GM19035 (cell line): ENCODE data around the gene PPP1R12B.
"Not testable (repeated sequence)": the region's sequence is repeated elsewhere in the genome, so short reads cannot be mapped to it uniquely, and the experiment has no call there.

Source experiments
- ATAC-seq: cut with Tn5 transposase; IDR thresholded peaks from one replicate; pipeline ENCODE4 v1.9.1; 2021; ENCODE audit not compliant: unreplicated experiment

PPP1R12B gene

DNA sequence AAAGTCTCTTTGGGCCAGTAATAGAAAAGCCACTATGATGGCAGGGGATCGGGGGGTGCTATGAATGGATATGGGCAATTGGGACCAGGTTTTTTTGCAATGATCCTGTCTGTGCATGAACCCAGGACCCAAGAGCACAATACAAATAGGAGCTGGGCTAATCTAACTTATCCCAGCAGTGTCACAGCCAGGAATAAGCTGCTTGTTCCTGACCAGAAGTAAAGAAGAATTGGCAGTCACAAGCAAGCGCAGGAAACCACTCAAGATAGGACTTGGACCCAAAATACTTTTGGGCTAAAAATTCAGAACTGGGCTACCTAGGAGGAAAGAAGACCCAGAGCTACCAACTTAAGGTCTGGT lies 172.3 kb downstream of the PPP1R12B start:
- ATAC-seq = not testable (repeated sequence)

DNA sequence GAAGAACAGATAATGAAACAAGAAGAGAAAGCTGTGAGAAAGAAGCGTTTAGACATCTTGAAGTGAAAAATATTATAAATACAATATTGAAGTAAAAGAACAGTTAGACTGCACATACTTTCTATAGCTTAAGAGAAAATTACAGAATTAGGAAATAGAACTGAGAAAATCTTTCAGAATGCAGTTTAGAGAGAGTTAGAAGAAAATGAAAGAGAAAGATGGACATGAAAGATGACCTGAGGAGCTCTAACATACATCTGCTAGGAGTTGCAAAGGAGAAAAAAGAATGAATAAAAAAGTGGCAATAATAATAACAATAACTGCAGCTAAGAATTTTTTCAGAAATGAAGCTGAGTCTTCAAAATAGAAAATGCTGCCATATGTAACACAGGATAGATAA lies 173.0 kb downstream of the PPP1R12B start:
- ATAC-seq = not testable (repeated sequence)

DNA sequence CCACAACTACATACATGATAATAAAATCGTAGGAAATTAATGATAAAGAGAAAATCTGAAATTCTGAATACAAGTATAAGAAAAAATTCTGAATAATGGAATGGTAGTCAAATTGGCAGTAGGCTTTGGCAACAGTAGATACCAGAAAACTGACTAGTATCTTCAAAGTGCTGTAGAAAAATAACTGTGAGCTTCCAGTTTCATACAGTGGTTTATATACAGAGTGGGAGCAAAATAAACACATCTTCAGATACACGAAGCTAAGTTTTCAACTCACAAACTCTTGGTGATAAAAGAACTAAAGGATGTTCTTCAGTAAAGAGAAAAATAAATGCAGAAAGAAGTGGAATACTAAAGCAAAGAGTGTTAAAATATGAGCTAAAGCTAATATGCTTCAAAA lies 173.4 kb downstream of the PPP1R12B start:
- ATAC-seq = no peak

DNA sequence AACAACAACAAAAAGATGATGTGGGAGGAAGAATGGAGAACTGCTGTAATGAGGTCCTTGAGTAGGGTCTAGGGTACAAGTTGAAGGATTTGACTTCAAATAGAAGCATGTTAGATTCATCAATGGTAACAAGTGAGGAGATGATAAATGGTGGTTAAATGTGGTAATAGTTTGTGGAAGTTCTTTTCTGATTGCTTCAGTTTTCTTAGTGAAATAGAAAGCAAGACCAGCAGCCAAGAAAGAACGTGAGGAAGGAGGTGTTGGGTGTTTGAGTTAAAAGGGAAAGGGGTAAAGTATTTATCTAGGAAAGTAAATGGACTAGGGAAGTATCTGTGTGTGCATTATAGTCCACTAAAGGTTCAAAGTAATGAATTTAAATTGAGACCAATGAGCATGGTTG lies 177.6 kb downstream of the PPP1R12B start:
- ATAC-seq = not testable (repeated sequence)

DNA sequence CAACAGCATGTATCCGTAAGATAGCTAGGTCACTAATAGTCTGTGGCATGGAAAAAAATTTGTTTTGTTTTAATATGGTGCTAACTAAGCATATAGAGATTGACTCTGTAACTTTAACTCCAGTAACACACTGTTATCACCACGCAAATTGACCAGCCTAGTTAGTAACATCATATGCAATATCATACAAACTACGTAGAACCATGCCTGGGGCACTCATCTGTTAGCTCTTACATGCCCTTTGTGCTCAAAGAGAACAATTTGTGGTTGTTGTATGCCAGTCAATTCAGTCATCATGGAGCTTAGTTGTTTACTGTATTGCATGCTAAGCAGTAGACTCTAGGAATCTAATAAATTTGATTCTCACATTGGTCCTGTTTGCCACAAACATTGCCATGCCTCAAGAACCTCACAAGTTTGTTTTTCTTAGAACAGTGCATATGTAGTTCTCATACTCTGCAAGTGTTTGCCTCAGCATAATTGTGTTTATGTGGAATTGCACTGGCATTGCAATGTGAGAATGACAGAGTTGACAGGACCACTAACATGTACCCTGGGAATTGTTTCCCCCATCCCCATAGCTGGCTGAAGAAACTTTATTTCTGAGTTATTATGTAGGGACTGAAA lies 179.7 kb downstream of the PPP1R12B start:
- not testable (repeated sequence) for ATAC-seq

DNA sequence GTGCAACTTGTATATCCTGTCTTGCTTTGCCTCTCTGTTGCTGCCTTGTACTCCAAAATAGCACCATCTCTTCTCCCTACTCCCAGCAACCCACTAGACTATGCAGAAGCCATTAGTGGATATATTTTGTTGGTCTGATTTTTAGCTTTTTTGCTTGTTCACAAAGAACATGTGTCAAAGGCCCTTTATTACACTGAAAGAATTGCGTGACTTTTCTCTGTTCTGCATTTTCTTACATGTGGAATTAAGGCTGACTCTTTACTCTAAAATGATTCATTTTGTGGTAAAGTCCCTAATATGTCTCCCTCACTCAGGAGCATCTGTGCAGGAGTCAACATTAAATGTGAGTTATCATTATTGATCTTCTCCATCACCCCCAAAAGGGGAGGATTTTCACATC lies 182.2 kb downstream of the PPP1R12B start:
- ATAC-seq = not testable (repeated sequence)

DNA sequence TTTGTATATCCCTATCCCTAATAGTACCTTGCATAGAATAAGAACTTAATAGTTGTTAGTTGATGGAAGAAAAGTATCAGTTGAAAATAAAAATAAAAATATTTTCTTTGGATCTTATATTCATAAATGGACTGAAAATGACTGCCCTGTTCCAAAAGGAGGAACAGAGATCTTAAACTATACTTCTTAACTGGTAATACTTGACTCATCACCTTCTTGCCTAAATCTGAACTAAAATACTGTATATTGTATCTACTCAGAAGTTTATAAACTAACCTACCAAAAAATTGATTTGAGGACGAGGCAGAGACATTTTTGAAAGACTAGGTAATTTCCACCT lies 182.9 kb downstream of the PPP1R12B start:
- ATAC-seq = no peak

DNA sequence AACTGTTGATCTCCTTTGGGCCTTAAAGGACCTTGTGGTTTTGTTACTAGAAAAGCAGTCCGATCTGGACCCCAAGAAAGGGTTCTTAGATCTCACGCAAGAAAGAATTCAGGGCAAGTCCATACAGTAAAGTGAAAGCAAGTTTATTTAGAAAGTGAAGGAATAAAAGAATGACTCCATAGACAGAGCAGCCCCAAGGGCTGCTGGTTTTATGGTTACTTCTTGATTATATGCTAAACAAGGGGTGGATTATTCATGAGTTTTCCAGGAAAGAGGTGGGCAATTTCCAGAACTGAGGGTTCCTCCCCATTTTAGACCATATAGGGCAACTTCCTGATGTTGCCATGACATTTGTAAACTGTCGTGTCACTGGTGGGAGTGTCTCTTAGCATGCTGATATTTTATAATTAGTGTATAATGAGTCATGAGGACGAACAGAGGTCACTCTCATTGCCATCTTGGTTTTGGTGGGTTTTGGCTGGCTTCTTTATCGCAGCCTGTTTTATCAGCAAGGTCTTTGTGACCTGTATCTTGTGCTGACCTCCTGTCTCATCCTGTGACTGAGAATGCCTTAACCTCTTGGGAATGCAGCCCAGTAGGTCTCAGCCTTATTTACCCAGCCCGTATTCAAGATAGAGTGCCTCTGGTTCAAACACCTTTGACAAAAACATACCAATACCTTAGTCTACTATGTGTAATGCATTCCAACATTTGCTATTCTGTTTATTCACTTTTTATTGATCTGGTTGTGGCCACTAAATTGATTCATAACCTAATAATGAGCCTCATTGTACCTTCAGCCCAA lies 183.5 kb downstream of the PPP1R12B start:
- not testable (repeated sequence) for ATAC-seq

DNA sequence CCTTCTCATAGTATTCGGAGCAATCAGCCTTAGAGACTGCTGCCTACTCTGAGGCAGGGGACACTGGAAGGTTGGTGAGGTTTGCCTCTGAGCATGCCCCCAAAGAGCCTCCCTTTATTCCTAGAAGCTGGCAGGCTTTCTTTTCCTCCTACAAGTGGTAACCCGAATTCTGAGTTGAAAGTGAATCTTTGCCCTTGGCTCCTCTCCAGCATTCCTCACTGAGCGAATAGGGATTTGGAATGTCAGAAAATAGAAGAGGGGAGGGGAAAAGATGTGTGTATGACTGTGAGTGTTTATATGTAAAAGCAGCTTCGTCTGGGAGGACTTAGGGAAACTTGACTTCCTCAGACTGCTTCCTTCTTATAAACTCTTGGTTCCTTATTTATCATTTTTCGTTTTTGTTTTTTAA lies 190.7 kb downstream of the PPP1R12B start:
- not testable (repeated sequence) for ATAC-seq

DNA sequence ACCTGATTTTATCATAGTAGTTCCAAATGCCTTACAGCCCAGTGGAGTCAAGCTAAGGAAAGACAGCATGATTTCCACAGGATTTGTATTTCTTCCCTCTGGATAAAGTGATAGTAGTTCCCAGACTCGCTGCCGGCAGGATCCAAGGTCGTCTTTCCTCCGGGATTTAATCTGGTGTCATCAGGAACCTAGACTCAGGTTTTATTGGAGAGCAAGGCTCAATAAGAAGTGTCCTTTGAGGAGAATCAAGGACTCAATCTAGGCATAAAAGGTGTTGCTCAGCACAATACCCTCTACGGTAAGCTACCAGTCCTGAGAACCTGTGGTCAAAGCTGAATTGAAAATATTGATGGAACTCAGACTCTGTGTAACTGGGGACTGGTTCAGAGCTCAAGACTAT lies 191.1 kb downstream of the PPP1R12B start:
- ATAC-seq = not testable (repeated sequence)

DNA sequence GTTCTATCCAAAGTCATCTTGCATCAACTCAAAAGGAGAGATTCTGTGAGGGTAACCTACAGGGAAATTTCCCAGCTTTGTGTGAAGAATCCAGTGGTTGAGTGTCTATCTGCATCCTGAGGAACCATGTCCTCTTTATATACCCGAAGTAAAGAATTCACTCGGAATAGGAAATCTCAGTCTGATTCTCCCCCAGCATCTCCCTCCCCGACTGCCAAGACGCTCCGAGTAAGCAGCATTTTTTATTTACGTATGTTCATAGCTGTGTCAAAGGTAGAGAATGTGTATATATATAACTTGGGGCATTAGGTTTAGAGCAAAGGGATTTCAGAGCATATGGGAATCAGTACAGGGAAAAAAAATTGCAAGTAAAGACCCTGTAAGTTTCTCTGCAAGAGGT lies 191.5 kb downstream of the PPP1R12B start:
- no peak for ATAC-seq

DNA sequence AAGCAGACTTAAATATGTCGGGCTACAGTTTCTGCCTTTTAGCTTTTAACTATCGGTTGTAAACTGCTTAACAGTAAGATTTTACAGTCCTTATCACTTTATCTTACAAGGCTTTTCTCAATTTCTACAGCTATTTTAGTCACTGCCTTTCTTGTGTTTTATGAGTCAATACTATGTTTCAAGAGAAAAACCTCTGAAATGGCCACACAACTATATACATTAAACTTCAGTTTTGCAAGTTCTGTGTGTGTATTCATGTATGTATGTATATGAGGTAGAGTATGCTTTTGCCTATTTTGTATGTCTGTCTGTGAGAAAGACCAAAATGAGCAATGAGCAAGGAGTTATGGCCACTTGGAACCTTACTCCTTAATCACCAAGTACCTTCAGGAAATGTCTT lies 191.9 kb downstream of the PPP1R12B start:
- no peak for ATAC-seq

DNA sequence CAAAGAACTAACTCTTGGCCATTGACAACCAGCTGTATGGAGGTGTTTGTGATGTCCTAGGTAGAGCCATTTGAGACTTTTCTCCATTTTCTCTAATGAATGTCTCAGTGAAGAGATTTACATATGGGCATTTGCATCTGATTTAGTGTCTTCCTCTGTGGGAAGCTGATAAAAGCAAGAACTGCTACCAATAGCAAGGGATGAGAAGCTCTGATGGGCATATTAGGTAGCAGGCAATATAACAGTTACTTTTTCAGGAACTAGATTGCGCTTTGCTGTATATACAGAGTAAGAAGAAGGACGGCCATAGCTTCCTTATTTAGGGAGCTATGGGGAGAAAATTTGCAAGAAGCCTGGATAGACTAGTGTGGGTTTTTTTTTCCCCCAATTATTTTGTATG lies 192.4 kb downstream of the PPP1R12B start:
- ATAC-seq = not testable (repeated sequence)

DNA sequence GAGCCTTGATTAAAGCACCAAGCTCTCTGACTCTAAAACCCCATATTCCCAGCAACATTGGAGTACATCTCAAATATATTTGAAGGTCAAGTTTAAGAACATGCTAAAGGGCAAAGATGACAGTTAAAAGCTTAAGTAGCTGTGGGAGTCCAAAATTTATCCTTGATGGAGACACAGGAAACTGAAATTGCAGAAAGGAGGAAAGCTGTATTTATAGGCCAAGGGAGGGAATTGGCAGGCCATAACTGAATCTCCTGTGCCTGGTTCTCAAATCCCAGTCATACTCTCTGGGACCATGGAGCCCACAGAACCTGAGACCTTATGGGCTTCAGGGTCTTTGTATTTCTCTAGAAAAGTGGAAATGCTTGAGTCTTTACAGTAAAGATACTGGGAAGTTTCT lies 193.9 kb downstream of the PPP1R12B start:
- not testable (repeated sequence) for ATAC-seq

DNA sequence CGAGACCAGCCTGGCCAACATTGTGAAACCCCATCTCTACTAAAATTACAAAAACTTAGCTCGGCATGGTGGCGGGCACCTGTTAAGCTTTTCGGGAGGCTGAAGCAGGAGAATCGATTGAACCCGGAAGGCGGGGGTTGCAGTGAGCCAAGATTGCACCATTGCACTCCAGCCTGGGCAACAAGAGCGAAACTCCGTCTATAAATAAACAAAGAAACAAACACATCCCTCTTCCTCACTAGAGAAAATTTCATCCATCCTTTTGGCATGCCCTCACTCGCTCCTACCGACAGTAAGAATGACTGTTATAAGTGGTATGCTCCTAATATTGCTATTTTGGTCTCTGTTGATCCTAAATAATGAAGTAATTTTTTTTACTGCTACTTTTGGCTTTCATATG lies 195.0 kb downstream of the PPP1R12B start:
- ATAC-seq = not testable (repeated sequence)

DNA sequence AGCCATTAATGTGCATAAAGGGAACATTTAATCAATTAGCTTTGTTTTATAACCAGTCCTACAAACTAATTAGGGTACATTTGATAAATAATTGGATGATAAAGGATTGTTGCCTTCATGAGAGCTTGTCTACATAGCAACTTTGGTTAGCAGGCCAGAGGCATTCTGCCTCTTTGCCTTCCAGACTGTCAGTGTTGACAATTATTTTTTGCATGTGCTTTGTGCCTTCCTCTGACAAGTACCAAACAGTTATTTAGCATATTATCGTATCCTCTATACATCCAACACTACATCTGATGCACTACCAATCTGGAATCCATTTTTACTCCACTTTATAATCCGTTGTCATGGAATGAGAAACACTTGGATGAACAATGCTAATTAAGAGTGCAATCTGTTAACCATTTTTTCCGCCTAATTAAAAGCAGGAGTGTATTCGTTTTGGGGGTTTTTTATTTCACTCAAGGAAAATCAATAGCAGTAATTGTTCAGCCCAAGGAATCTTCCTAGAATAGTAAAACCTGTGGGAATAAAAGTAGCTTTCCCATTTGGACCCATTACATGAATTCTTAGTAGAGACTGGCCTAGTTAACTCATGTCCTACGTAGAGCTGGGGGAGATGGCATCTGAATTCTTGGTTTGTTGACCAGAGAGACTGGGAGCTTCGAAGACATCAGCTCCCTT lies 196.4 kb downstream of the PPP1R12B start:
- not testable (repeated sequence) for ATAC-seq

DNA sequence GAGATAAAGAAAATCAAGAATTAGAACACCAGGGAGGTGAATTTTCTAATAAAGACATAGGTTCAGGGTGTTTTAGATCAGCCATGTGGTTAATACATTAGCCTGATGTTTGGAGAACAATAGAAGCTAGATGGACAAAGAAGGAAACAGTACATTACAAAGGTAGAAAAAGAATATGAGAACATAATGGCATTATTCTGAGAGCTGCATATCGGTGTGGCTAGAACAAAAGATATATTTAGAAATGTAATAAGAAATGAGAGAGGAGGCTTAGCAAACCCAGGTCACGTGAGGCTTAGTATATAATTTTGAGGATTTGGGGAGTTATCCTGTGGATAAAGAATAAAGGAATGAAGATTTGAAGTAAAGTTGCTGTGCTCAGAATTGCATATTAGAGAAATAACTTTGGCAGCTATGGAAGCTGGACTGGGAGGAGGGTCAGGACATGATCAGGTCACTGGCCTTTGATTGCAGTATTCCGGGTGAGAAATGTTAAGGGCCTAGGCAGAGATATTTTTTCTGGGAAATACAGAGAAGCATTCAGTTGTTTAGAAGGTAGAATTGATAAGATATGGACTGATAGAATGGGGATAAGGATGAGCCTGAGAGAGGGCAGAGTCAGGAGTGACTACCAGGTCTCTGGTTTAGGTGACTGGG lies 197.3 kb downstream of the PPP1R12B start:
- not testable (repeated sequence) for ATAC-seq

DNA sequence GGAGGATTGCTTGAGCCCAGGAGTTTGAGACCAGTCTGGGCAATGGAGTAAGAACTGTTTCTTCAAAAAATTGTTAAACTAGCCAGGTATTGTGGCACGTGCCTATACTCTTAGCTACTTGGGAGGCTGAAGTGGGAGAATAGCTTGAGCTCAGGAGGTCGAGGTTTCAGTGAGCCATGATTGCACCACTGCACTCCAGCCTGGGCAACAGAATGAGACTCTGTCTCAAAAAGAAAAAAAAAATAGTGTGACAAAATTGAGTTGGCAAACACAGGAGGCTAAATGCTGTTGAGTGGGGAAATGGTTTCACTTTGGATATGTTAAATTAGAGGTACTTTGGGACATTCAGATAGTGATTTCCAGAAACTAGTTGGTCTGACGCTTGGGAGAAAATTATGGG lies 197.9 kb downstream of the PPP1R12B start:
- peak; percentile 28 for ATAC-seq

DNA sequence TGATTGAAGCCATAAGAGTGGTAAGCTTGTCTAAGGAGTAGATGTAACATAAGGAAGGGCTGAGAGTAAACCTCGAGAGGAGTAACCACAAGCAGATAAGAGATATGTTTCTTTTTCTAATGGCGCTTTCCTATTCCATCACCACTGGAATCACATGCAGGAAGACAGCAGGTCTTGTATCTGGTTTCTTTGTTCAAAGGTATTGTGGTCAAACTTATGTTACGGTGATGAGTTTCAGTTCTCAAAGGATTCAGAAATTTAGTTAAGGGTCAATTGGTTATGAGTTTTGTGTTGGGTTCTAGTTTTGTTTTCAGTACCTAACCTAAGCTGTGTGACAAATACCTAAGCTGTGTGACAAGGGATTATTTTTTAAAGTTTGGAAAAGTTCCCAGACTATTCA lies 198.3 kb downstream of the PPP1R12B start:
- peak; percentile 84 for ATAC-seq

DNA sequence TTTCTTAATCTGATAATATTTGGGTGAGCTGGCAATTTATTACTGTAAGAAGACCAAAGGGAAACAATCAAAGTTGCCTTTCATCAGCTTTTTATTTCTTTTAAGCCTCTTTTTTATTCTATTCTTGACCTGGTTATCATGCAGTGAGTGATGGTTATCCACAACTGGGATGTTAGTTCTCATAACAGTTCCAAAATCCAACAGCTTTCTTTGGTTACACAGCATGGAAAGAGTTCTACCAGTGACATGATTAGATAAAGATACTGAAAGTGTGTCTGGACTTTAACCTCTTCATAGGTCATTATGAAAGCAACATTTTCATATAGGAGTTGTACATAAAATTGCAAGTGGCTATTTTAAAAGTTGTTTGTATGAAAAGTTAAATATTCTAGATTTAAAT lies 198.7 kb downstream of the PPP1R12B start:
- ATAC-seq = no peak

DNA sequence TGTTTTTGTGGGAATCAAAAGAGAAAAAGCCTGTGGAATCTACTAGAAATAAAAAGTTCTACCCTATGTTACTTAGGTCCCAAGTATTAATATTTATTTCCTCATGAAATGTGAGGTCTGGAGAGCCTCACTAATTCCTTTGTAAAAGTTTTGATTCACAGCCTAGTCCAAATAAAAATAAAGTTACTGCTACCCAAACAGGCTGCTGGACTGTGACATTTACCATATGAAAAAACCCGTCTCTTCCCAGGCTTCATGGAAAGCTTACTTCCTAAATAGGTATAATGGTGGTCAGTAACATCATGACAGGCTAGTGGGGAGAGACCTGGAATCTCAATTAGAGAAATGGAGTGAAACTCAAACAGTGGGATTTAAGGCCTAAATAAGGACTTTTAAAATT lies 201.6 kb downstream of the PPP1R12B start:
- not testable (repeated sequence) for ATAC-seq

DNA sequence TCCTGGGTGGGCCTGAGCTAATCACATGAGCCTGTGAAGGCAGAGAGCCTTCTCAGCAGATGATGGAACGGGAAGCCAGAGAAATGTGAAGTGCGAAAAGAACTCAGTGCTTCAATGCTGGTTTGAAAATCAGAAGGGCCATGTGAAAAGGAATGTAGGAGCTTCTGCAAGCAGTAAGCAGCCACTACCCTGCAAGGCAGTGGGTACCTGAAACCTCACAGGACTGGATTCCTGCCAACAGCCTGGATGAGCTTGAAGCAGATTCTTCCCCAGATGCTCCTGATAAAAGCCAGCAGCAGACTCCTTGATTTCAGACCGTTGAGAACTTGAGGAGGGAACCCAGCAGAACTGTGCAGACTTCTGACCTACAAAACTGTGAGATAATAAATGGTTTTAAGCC lies 203.2 kb downstream of the PPP1R12B start:
- ATAC-seq = no peak
